Ecto neural progenitor cell (in vitro differentiated cells): ENCODE results near the gene DYNLL2.
A peak's percentile ranks its signal among the peaks of the same experiment; 100 is the strongest.
"Not testable (repeated sequence)": the region's sequence is repeated elsewhere in the genome, so short reads cannot be mapped to it uniquely, and the experiment has no call there.

Experiments
- DNase-seq: peaks from one replicate; pipeline ENCODE4 v3.0.0-alpha.2; 2018; ENCODE audit warnings: low spot score

Gene DYNLL2

GRCh38 chr17:58082870-58083490, at the start of gene DYNLL2:
TSS of gene DYNLL2 (plus strand) at chr17:58083419. CDS start at chr17:58087091, 3,672 bp downstream.
- peak; percentile 100 for DNase-seq

- no peak for DNase-seq
Measured at GRCh38 chr17:58039975-58040374, 43.2 kb upstream of the DYNLL2 start.

GRCh38 chr17:58040386-58040785, 42.8 kb upstream of the DYNLL2 start:
- DNase-seq = no peak

GRCh38 chr17:58041161-58041560, 42.1 kb upstream of the DYNLL2 start:
- DNase-seq = no peak

- no peak for DNase-seq
Measured at GRCh38 chr17:58043221-58044181, 39.7 kb upstream of the DYNLL2 start.

GRCh38 chr17:58044256-58044655, 39.0 kb upstream of the DYNLL2 start:
- DNase-seq = not testable (repeated sequence)

- no peak for DNase-seq
Measured at GRCh38 chr17:58046239-58047094, 36.8 kb upstream of the DYNLL2 start.

- no peak for DNase-seq
Measured at GRCh38 chr17:58047376-58048150, 35.7 kb upstream of the DYNLL2 start.

- DNase-seq = no peak
Measured at GRCh38 chr17:58049533-58049932, 33.7 kb upstream of the DYNLL2 start.

GRCh38 chr17:58050966-58051365, 32.3 kb upstream of the DYNLL2 start:
- no peak for DNase-seq

- DNase-seq = no peak
Measured at GRCh38 chr17:58051468-58051867, 31.8 kb upstream of the DYNLL2 start.

GRCh38 chr17:58052407-58052806, 30.8 kb upstream of the DYNLL2 start:
- DNase-seq = no peak

- DNase-seq = no peak
Measured at GRCh38 chr17:58052945-58053715, 30.1 kb upstream of the DYNLL2 start.

- no peak for DNase-seq
Measured at GRCh38 chr17:58054641-58055040, 28.6 kb upstream of the DYNLL2 start.

GRCh38 chr17:58056476-58056875, 26.7 kb upstream of the DYNLL2 start:
- DNase-seq = no peak

- DNase-seq = no peak
Measured at GRCh38 chr17:58059141-58059540, 24.1 kb upstream of the DYNLL2 start.

GRCh38 chr17:58060596-58061191, 22.5 kb upstream of the DYNLL2 start:
- no peak for DNase-seq

- DNase-seq = no peak
Measured at GRCh38 chr17:58061672-58062071, 21.5 kb upstream of the DYNLL2 start.

- no peak for DNase-seq
Measured at GRCh38 chr17:58065238-58065637, 18.0 kb upstream of the DYNLL2 start.

GRCh38 chr17:58066401-58066800, 16.8 kb upstream of the DYNLL2 start:
- DNase-seq = no peak
